Liver (tissue), 3 donors: Measurements from ENCODE around the gene POU3F1.

Experiments used
- CTCF ChIP-seq: fragments of 150-350 bp; IDR thresholded peaks from 2 replicates; pipeline ENCODE4 v1.5.1; 2017; ENCODE audit warnings: improper control_type of control experiment, low read depth, low read length; ENCODE audit not compliant: missing input control
- MAX ChIP-seq: IDR thresholded peaks from 2 replicates; pipeline ENCODE4 v1.6.1; 2016; ENCODE audit warnings: antibody characterized with exemption
- TAF1 ChIP-seq: conservative IDR thresholded peaks from 2 replicates; pipeline ENCODE4 v1.6.1; 2016; ENCODE audit warnings: antibody characterized with exemption, mild to moderate bottlenecking
- donor health status: healthy.
- donor health status: healthy.

DNA sequence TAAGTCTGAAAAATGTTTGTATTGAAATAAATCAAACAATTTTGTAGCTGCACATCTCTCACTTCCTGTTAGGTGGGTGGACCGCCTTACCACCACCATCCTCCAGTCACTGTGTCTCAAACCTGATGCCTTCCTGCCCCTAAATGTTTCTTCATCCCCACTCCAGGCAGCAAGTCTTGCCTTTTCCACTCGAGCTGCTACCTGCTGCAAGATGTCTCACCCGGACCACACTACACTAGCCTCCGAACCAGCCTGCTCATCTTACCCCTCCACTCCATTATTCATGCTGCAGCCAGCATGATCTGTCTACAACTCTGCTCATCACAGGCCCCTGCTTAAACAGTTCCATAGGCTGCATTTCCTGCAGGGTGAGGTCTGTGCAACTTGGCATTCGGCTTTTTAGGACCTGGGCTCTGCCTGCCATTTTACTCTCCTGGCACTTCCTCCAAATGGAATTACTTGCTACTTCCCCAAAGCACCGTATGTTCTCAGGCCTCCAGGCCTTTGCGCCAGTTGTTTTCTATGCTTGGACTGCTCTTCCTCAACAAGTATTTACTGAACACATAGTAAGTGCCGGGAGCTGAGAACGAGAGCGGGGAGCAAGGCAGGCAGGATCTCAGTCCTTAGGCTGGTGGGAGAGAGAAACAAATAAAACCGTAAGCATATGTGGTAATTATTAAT, 51.6 kb downstream of the POU3F1 start:
- TF ChIP-seq CTCF (no peak), MAX (no peak), TAF1 (no peak)
